Measurements from ENCODE around the gene ANGPTL7. TPM values are rescaled to one million over a fixed set of nuclear protein-coding genes. Genes with fewer than 3 reads are reported as not detected.

Gene ANGPTL7
- total RNA-seq, 1 experiment from 2014 or later = not detected

DNA sequence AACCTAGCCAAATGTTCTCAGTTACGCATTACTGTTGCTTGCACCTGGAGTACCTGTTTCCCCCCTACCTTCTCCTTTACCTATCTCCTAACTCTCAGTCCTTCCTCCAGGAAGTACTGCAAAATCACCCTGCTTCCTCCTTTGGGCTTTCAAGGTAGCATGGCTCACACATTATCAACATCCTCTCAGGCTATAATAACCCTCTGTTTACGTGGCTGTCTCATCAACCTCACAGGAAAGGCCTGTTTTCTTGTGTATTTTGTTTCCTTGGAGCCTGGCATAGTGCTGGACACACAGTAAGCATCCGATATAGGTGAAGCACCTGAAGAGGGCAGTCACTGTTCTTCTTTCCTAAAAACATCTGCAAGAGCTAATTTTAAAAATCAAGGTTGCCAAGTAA, 32.7 kb upstream of the ANGPTL7 start:
- Mint-ChIP-seq H3K9me3 (no peaks in the 10 kb centered on the region), H3K36me3 (peaks cover 25% of the 10 kb centered on the region), H3K27ac (no peak overlapping the region), H3K4me1 (no peaks in the 10 kb centered on the region), H3K4me3 (no peak overlapping the region), H3K27me3 (ENCODE audit: low read depth) (no peaks in the 10 kb centered on the region)
- POLR2A ChIA-PET = no interaction called here
- DNase-seq (ENCODE audit: low spot score) (no peak), ATAC-seq (no peak)
- no peak for TF ChIP-seq ZNF423 (CRISPR knock-in tag; IDR thresholded peaks at IDR 0.05)
- TF ChIP-seq CBFB (CRISPR knock-in tag; IDR thresholded peaks at IDR 0.05; ENCODE audit: low read depth) = no peak
- no peak for TF ChIP-seq RORB (CRISPR knock-in tag; IDR thresholded peaks at IDR 0.05)
- TF ChIP-seq ZNF121 (CRISPR knock-in tag; IDR thresholded peaks at IDR 0.05) = no peak
- CTCF ChIA-PET = no interaction called here

DNA sequence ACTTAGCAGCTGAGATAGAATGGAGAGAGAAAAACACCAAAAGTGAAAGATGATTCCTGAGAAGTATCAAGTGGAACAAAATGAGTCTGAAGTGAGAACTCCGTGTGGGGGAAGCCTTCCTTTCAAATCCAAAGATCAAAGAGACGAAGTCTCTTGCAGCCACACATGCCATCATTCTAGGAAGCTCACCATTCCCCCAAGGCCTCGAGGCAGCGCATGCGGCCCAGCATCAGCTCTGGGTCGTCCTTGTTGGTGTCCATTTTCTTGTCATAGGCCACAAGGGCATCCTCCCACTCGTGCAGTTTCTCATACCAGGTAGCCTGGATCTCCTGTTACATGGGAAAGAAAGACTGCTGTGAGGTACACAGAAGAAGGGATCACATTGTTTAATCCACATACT, 32.2 kb upstream of the ANGPTL7 start:
- no peaks in the 10 kb centered on the region for H3K27me3 Mint-ChIP-seq (ENCODE audit: low read depth)
- no peak for TF ChIP-seq PRRX2 (CRISPR knock-in tag; IDR thresholded peaks at IDR 0.05)
- no peak for TF ChIP-seq TP53 (CRISPR knock-in tag; IDR thresholded peaks at IDR 0.05)
- TF ChIP-seq ELF4 (CRISPR knock-in tag; IDR thresholded peaks at IDR 0.05; ENCODE audit: low read depth) = no peak
- TF ChIP-seq CREB1 (CRISPR knock-in tag; IDR thresholded peaks at IDR 0.05) = no peak
- no peak for TF ChIP-seq SMAD4 (CRISPR knock-in tag; IDR thresholded peaks at IDR 0.05)
- TF ChIP-seq, protein P1, sequence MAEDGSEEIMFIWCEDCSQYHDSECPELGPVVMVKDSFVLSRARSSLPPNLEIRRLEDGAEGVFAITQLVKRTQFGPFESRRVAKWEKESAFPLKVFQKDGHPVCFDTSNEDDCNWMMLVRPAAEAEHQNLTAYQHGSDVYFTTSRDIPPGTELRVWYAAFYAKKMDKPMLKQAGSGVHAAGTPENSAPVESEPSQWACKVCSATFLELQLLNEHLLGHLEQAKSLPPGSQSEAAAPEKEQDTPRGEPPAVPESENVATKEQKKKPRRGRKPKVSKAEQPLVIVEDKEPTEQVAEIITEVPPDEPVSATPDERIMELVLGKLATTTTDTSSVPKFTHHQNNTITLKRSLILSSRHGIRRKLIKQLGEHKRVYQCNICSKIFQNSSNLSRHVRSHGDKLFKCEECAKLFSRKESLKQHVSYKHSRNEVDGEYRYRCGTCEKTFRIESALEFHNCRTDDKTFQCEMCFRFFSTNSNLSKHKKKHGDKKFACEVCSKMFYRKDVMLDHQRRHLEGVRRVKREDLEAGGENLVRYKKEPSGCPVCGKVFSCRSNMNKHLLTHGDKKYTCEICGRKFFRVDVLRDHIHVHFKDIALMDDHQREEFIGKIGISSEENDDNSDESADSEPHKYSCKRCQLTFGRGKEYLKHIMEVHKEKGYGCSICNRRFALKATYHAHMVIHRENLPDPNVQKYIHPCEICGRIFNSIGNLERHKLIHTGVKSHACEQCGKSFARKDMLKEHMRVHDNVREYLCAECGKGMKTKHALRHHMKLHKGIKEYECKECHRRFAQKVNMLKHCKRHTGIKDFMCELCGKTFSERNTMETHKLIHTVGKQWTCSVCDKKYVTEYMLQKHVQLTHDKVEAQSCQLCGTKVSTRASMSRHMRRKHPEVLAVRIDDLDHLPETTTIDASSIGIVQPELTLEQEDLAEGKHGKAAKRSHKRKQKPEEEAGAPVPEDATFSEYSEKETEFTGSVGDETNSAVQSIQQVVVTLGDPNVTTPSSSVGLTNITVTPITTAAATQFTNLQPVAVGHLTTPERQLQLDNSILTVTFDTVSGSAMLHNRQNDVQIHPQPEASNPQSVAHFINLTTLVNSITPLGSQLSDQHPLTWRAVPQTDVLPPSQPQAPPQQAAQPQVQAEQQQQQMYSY (CRISPR knock-in tag; IDR thresholded peaks at IDR 0.05) = no peak
- TF ChIP-seq NR3C1 (CRISPR knock-in tag; conservative IDR thresholded peaks at IDR 0.05; ENCODE audit: low read depth) = no peak
- TF ChIP-seq MXD4 (CRISPR knock-in tag; IDR thresholded peaks at IDR 0.05; ENCODE audit: borderline replicate concordance) = no peak
- TF ChIP-seq SMAD3 (CRISPR knock-in tag; IDR thresholded peaks at IDR 0.05; ENCODE audit: borderline replicate concordance) = no peak
- TF ChIP-seq ZNF121 (CRISPR knock-in tag; IDR thresholded peaks at IDR 0.05) = no peak
- TF ChIP-seq, protein P2, sequence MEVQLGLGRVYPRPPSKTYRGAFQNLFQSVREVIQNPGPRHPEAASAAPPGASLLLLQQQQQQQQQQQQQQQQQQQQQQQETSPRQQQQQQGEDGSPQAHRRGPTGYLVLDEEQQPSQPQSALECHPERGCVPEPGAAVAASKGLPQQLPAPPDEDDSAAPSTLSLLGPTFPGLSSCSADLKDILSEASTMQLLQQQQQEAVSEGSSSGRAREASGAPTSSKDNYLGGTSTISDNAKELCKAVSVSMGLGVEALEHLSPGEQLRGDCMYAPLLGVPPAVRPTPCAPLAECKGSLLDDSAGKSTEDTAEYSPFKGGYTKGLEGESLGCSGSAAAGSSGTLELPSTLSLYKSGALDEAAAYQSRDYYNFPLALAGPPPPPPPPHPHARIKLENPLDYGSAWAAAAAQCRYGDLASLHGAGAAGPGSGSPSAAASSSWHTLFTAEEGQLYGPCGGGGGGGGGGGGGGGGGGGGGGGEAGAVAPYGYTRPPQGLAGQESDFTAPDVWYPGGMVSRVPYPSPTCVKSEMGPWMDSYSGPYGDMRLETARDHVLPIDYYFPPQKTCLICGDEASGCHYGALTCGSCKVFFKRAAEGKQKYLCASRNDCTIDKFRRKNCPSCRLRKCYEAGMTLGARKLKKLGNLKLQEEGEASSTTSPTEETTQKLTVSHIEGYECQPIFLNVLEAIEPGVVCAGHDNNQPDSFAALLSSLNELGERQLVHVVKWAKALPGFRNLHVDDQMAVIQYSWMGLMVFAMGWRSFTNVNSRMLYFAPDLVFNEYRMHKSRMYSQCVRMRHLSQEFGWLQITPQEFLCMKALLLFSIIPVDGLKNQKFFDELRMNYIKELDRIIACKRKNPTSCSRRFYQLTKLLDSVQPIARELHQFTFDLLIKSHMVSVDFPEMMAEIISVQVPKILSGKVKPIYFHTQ (CRISPR knock-in tag; IDR thresholded peaks at IDR 0.05) = no peak
- TF ChIP-seq, protein P3, sequence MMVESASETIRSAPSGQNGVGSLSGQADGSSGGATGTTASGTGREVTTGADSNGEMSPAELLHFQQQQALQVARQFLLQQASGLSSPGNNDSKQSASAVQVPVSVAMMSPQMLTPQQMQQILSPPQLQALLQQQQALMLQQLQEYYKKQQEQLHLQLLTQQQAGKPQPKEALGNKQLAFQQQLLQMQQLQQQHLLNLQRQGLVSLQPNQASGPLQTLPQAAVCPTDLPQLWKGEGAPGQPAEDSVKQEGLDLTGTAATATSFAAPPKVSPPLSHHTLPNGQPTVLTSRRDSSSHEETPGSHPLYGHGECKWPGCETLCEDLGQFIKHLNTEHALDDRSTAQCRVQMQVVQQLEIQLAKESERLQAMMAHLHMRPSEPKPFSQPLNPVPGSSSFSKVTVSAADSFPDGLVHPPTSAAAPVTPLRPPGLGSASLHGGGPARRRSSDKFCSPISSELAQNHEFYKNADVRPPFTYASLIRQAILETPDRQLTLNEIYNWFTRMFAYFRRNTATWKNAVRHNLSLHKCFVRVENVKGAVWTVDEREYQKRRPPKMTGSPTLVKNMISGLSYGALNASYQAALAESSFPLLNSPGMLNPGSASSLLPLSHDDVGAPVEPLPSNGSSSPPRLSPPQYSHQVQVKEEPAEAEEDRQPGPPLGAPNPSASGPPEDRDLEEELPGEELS (CRISPR knock-in tag; IDR thresholded peaks at IDR 0.05) = no peak
- ATAC-seq = no peak
- no peak overlapping the region for H3K4me3 Mint-ChIP-seq
- ChIA-PET POLR2A (no interaction called here), CTCF (no interaction called here)
- no peak for DNase-seq (ENCODE audit: low spot score)
- H3K36me3 Mint-ChIP-seq = peaks cover 29% of the 10 kb centered on the region
- no peak overlapping the region for H3K27ac Mint-ChIP-seq
- H3K4me1 Mint-ChIP-seq = no peaks in the 10 kb centered on the region
- H3K9me3 Mint-ChIP-seq = no peaks in the 10 kb centered on the region

DNA sequence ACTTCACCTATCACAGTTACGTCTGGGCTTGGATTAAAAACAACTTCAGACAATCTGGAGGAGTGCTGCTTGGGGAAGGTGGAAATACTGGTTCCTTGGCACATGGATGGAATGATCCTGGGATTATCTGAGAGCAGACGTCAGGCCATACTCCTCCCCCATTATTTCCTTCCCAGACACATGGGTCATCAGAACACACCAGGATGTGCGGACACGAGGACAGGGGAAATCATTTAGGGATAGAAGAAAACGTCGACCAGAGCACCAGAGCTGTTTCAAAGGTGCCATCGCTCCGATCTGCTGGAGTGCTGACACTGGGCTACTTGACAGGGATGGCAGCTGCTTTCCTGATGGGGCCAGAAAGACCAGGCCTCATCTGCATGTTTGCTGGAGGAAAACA, 31.8 kb upstream of the ANGPTL7 start:
- no peak for ATAC-seq
- Mint-ChIP-seq H3K4me1 (no peaks in the 10 kb centered on the region), H3K27ac (no peak overlapping the region), H3K27me3 (ENCODE audit: low read depth) (no peaks in the 10 kb centered on the region), H3K4me3 (no peak overlapping the region), H3K36me3 (peaks cover 32% of the 10 kb centered on the region), H3K9me3 (no peaks in the 10 kb centered on the region)
- CTCF ChIA-PET = no interaction called here
- no peak for DNase-seq (ENCODE audit: low spot score)
- POLR2A ChIA-PET = no interaction called here
- TF ChIP-seq, protein P4, sequence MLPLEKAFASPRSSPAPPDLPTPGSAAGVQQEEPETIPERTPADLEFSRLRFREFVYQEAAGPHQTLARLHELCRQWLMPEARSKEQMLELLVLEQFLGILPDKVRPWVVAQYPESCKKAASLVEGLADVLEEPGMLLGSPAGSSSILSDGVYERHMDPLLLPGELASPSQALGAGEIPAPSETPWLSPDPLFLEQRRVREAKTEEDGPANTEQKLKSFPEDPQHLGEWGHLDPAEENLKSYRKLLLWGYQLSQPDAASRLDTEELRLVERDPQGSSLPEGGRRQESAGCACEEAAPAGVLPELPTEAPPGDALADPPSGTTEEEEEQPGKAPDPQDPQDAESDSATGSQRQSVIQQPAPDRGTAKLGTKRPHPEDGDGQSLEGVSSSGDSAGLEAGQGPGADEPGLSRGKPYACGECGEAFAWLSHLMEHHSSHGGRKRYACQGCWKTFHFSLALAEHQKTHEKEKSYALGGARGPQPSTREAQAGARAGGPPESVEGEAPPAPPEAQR (CRISPR knock-in tag; IDR thresholded peaks at IDR 0.05) = no peak
- TF ChIP-seq NFE2L1 (CRISPR knock-in tag; IDR thresholded peaks at IDR 0.05) = no peak
- TF ChIP-seq, protein P5, sequence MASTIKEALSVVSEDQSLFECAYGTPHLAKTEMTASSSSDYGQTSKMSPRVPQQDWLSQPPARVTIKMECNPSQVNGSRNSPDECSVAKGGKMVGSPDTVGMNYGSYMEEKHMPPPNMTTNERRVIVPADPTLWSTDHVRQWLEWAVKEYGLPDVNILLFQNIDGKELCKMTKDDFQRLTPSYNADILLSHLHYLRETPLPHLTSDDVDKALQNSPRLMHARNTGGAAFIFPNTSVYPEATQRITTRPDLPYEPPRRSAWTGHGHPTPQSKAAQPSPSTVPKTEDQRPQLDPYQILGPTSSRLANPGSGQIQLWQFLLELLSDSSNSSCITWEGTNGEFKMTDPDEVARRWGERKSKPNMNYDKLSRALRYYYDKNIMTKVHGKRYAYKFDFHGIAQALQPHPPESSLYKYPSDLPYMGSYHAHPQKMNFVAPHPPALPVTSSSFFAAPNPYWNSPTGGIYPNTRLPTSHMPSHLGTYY (CRISPR knock-in tag; IDR thresholded peaks at IDR 0.05) = no peak
- no peak for TF ChIP-seq ZNF121 (CRISPR knock-in tag; IDR thresholded peaks at IDR 0.05)
- TF ChIP-seq TP53 (CRISPR knock-in tag; IDR thresholded peaks at IDR 0.05) = no peak
- no peak for TF ChIP-seq ZNF219 (CRISPR knock-in tag; IDR thresholded peaks at IDR 0.05; ENCODE audit: borderline replicate concordance)
- TF ChIP-seq, protein P1 (CRISPR knock-in tag; IDR thresholded peaks at IDR 0.05) = no peak

Data from WTC11 (cell line).